K562 (cell line): ENCODE data around the gene SLC22A12. TPM values are rescaled to one million over a fixed set of nuclear protein-coding genes. Genes with fewer than 3 reads are reported as not detected.

Source experiments
- ATAC-seq: fragments of 200-7000 bp; cut with Tn5 transposase; 3 replicates; pipeline ENCODE4 v1.9.1; 2020; ENCODE audit warnings: moderate library complexity
- BruUV-seq: library from RNA; stranded (reverse); fragments of 400-500 nt; replicated peaks from 2 replicates; lab custom pipeline; 2021; lab: Mats Ljungman, UMichigan
- CTCF ChIA-PET: fragments of 300-600 bp; formaldehyde crosslinking; extraction: SDS; loops from one replicate; lab custom pipeline; 2021; ENCODE audit warnings: low intra/inter-chr PET ratio; lab: Yijun Ruan, JAX
- POLR2A ChIA-PET: fragments of 300-600, 350-650 bp; sonication (Branson Sonifier 250); formaldehyde crosslinking; extraction: SDS; loops from one replicate; lab custom pipeline; 2021; ENCODE audit warnings: antibody characterized with exemption, inconsistent platforms; lab: Yijun Ruan, JAX
- DNase-seq, 4 experiments: peaks; one replicate each; pipeline versions ENCODE4 v3.0.0 to v3.0.0-alpha.2; 2011 to 2018; ENCODE audit warnings: low spot score in 3 of 4, mixed read lengths in 3 of 4; ENCODE audit errors: extremely low read depth in 1 of 4
- FAIRE-seq: peaks from 2 replicates; lab custom pipeline; 2011; peaks lifted over from hg19 to GRCh38; lab: Jason Lieb, UNC
- H2AFZ ChIP-seq: 2 replicates; pipeline ENCODE4 v1.6.0; 2011; ENCODE audit warnings: low read depth, low read length, control low read depth, inconsistent platforms
- H3K27ac ChIP-seq: fragments of 200-600 bp; 3 replicates; pipeline ENCODE4 v1.8.0; 2011; ENCODE audit warnings: low read depth, mild to moderate bottlenecking, control low read depth, inconsistent platforms, low read length, moderate library complexity, mixed read lengths; ENCODE audit errors: extremely low read depth
- H3K27me3 ChIP-seq, 2 experiments: fragments of 300-600 bp in 1 of 2; 2 replicates in 1 of 2; 3 replicates in 1 of 2; pipeline versions ENCODE4 v1.6.0 to v1.8.0; 2011; ENCODE audit warnings: inconsistent platforms in 2 of 2, low read length in 2 of 2, mild to moderate bottlenecking in 1 of 2, mixed read lengths in 1 of 2, moderate library complexity in 1 of 2; ENCODE audit not compliant: control insufficient read depth in 2 of 2, insufficient read depth in 2 of 2
- H3K36me3 ChIP-seq: fragments of 300-600 bp; 3 replicates; pipeline ENCODE4 v1.8.0; 2011; ENCODE audit warnings: mild to moderate bottlenecking, low read length, inconsistent platforms; ENCODE audit not compliant: control insufficient read depth, insufficient read depth
- H3K4me1 ChIP-seq, 2 experiments: fragments of 200-600 bp in 1 of 2; replicated peaks in 1 of 2; 2 replicates in 1 of 2; 3 replicates in 1 of 2; pipeline versions ENCODE4 v1.5.1 to v1.8.0; 2011; ENCODE audit warnings: inconsistent platforms in 2 of 2, low read length in 2 of 2, mild to moderate bottlenecking in 1 of 2, mixed read lengths in 1 of 2, moderate library complexity in 1 of 2; ENCODE audit not compliant: control insufficient read depth in 2 of 2, insufficient read depth in 2 of 2
- H3K4me2 ChIP-seq: 2 replicates; pipeline ENCODE4 v1.6.1; 2011; ENCODE audit warnings: low read length, control low read depth, inconsistent platforms, mixed read lengths; ENCODE audit not compliant: insufficient read depth
- H3K4me3 ChIP-seq: fragments of 200-600 bp; sonication (generic), shearing (Covaris generic); 2 replicates; pipeline ENCODE4 v1.5.1; 2016; ENCODE audit warnings: control low read depth, inconsistent platforms
- H3K79me2 ChIP-seq: fragments of 200-600 bp; 3 replicates; pipeline ENCODE4 v1.8.0; 2011; ENCODE audit warnings: low read length, inconsistent platforms; ENCODE audit not compliant: control insufficient read depth, insufficient read depth
- H3K9ac ChIP-seq, 2 experiments: 2 replicates each; pipeline versions ENCODE4 v1.6.0 to v1.6.1; 2011; ENCODE audit warnings: low read depth in 2 of 2, low read length in 2 of 2, control low read depth in 1 of 2, inconsistent platforms in 1 of 2, mild to moderate bottlenecking in 1 of 2, mixed read lengths in 1 of 2; ENCODE audit not compliant: insufficient read depth in 1 of 2
- H3K9me1 ChIP-seq: one replicate; pipeline ENCODE4 v1.6.0; 2011; ENCODE audit warnings: inconsistent platforms, mild to moderate bottlenecking, low read length, moderate library complexity; ENCODE audit not compliant: control insufficient read depth, insufficient read depth
- H3K9me3 ChIP-seq: replicated peaks from 2 replicates; pipeline ENCODE4 v1.5.1; 2011; ENCODE audit warnings: low read depth, low read length, inconsistent platforms; ENCODE audit not compliant: control insufficient read depth, insufficient read depth
- H4K20me1 ChIP-seq: replicated peaks from 2 replicates; pipeline ENCODE4 v1.6.1; 2011; ENCODE audit warnings: low read length, inconsistent platforms, mixed read lengths; ENCODE audit not compliant: control insufficient read depth, insufficient read depth
- ELF2 ChIP-seq: fragments of 250-450 bp; sonication (Bioruptor Pico); IDR thresholded peaks from 2 replicates; pipeline ENCODE4 v1.5.0; 2021; ENCODE audit warnings: mild to moderate bottlenecking
- GABPB2 ChIP-seq: fragments of 250-450 bp; sonication (Bioruptor Pico); conservative IDR thresholded peaks from 2 replicates; pipeline ENCODE4 v1.5.1; 2021; ENCODE audit warnings: mild to moderate bottlenecking
- MAFG ChIP-seq: fragments of 450-650 bp; conservative IDR thresholded peaks from 2 replicates; pipeline ENCODE4 v1.6.1; 2016; ENCODE audit warnings: missing genetic modification characterization, missing compliant biosample characterization
- NFE2 ChIP-seq: IDR thresholded peaks from 2 replicates; pipeline ENCODE4 v1.6.1; 2014; ENCODE audit warnings: antibody characterized with exemption, low read depth
- PRPF4 ChIP-seq: fragments of 200-400 bp; formaldehyde crosslinking; IDR thresholded peaks from one replicate; pipeline ENCODE4 v1.6.1; 2017; ENCODE audit warnings: low read length, low read depth, mild to moderate bottlenecking; ENCODE audit not compliant: insufficient read depth, poor library complexity, severe bottlenecking
- RAD21 ChIP-seq, 2 experiments: fragments of 250-450 bp in 1 of 2; fragments of 450-650 bp in 1 of 2; sonication (Bioruptor Pico) in 1 of 2; formaldehyde crosslinking in 1 of 2; IDR thresholded peaks in 1 of 2; conservative IDR thresholded peaks in 1 of 2; 2 replicates each; pipeline versions ENCODE4 v1.4.0 to v1.8.0; 2020 to 2022; ENCODE audit warnings: mild to moderate bottlenecking in 2 of 2, moderate library complexity in 1 of 2
- RFX5 ChIP-seq: IDR thresholded peaks from 2 replicates; pipeline ENCODE4 v1.6.1; 2011; ENCODE audit warnings: low read depth, mild to moderate bottlenecking, improper control_type of control experiment, low read length
- SMARCA5 ChIP-seq: fragments of 450-650 bp; IDR thresholded peaks from 2 replicates; pipeline ENCODE4 v1.6.1; 2016
- SP1 ChIP-seq: sonication (generic); formaldehyde crosslinking; IDR thresholded peaks from 2 replicates; pipeline ENCODE4 v1.8.1; 2022; ENCODE audit warnings: mild to moderate bottlenecking, missing genetic modification reagents
- TCF3 ChIP-seq: sonication (generic); formaldehyde crosslinking; IDR thresholded peaks from 2 replicates; pipeline ENCODE4 v1.4.0; 2020; ENCODE audit warnings: mild to moderate bottlenecking, missing genetic modification reagents
- THRA ChIP-seq: fragments of 450-650 bp; IDR thresholded peaks from 2 replicates; pipeline ENCODE4 v1.6.1; 2017; ENCODE audit warnings: mild to moderate bottlenecking, moderate library complexity
- WGBS: fragments of 100-300 bp; shearing (Covaris generic); methylation state at CpG from one replicate; pipeline ENCODE4 v1.1.6; 2016; ENCODE audit warnings: low coverage, mixed read lengths; ENCODE audit not compliant: insufficient coverage; ENCODE audit errors: missing lambda C conversion rate; 5-methylcytosine and 5-hydroxymethylcytosine counted together
- in situ Hi-C: fragments of 300-500 bp; cut with MboI; formaldehyde crosslinking; loops from 4 replicates; pipeline ENCODE4 v1.15.0; 2018; ENCODE audit warnings: inconsistent platforms, mixed read lengths
- intact Hi-C: fragments of 100-400 bp; cut with micrococcal nuclease; formaldehyde crosslinking; loops from 2 replicates; pipeline ENCODE4 v1.14.2; 2022
- polyA plus RNA-seq, 8 experiments: library from polyadenylated mRNA; depleted of rRNA in 4 of 8; stranded (reverse) in 5 of 8; unstranded in 3 of 8; fragments of >200 nt; fragmentation: Nextera tagmentation in 2 of 8; fragmentation: Illumina TruSeq in 1 of 8; extraction: Ambion mirVana in 2 of 8; extraction: Trizol in 1 of 8; gene quantifications; 2 replicates each; pipeline versions ENCODE4 v1.2.1 to v1.2.3, GENCODE V29; 2011 to 2014; ENCODE audit warnings: inconsistent platforms in 1 of 8, missing spikeins in 1 of 8
- total RNA-seq, 7 experiments: library from RNA; depleted of rRNA in 6 of 7; stranded (reverse); fragments of >200 nt in 6 of 7; fragmentation: Illumina TruSeq in 2 of 7; extraction: Trizol in 2 of 7; gene quantifications; 2 replicates each; pipeline versions ENCODE4 v1.2.1 to v1.2.3, GENCODE V29; 2011 to 2021; ENCODE audit warnings: low replicate concordance in 1 of 7
- TF ChIP-seq, protein P1 (sequence below): sonication (generic); formaldehyde crosslinking; IDR thresholded peaks from 2 replicates; pipeline ENCODE4 v1.8.0; 2023; ENCODE audit warnings: missing genetic modification reagents, mild to moderate bottlenecking, borderline replicate concordance
- TF ChIP-seq, protein P2 (sequence below): fragments of 250-450 bp; sonication (Bioruptor Pico); IDR thresholded peaks from 2 replicates; pipeline ENCODE4 v1.5.0; 2021; ENCODE audit warnings: mild to moderate bottlenecking, borderline replicate concordance

SLC22A12 gene
- total and polyA plus RNA-seq, 9 of the 15 experiments (the other 6 are each of a cell fraction or from before 2014, with no cell fraction given): not detected

DNA sequence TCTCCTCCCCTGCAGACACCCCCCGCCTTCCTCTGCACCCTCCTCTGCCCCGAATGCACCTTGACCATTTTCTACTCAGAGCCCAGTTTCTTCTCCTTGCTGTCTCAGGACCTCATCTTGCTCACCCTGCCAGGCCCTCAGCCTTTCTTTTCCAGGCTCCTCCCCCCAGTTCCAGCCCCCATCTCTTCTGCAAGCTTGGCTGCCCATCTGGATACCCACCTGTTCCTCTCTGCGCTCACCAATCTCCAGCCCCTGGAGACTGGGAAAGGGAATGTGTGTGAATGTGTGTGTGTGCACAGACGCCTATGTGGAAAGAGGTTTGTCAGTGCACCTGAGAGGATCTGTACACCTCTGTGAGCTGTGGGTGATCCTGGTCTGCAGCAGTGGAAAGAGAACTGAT is 36.4 kb downstream of the SLC22A12 start:
- DNase-seq: no peak
- H3K27ac ChIP-seq: no peak overlapping the region
- H3K27me3 ChIP-seq: peaks cover 1 to 33% of the 10 kb centered on the region in 2 experiments; a peak in 2 of 5 replicates
- H3K9ac ChIP-seq: peak overlapping the region in 1 of 2 experiments; percentile 31; a peak in 1 of 4 replicates
- no peaks in the 10 kb centered on the region for H3K9me1 ChIP-seq
- H4K20me1 ChIP-seq: peaks cover 5% of the 10 kb centered on the region
- no peaks in the 10 kb centered on the region for H3K9me3 ChIP-seq
- no peak overlapping the region for H3K4me3 ChIP-seq
- no peak for ATAC-seq
- H2AFZ ChIP-seq: no peak overlapping the region
- H3K4me1 ChIP-seq: peaks cover 6 to 16% of the 10 kb centered on the region in 2 experiments; a peak in 4 of 5 replicates
- intact Hi-C loops: no loop called here
- TF ChIP-seq GABPB2: no peak
- no peak for TF ChIP-seq SP1
- TF ChIP-seq MAFG: no peak
- no peak for TF ChIP-seq RFX5
- no peak for TF ChIP-seq ELF2 (CRISPR knock-in tag)
- TF ChIP-seq THRA: no peak
- TF ChIP-seq PRPF4: no peak
- TF ChIP-seq RAD21 (CRISPR knock-in tag; conservative IDR thresholded peaks at IDR 0.05 in 1 of 2, IDR thresholded peaks at IDR 0.05 in 1 of 2): no peak
- TF ChIP-seq, protein P1, sequence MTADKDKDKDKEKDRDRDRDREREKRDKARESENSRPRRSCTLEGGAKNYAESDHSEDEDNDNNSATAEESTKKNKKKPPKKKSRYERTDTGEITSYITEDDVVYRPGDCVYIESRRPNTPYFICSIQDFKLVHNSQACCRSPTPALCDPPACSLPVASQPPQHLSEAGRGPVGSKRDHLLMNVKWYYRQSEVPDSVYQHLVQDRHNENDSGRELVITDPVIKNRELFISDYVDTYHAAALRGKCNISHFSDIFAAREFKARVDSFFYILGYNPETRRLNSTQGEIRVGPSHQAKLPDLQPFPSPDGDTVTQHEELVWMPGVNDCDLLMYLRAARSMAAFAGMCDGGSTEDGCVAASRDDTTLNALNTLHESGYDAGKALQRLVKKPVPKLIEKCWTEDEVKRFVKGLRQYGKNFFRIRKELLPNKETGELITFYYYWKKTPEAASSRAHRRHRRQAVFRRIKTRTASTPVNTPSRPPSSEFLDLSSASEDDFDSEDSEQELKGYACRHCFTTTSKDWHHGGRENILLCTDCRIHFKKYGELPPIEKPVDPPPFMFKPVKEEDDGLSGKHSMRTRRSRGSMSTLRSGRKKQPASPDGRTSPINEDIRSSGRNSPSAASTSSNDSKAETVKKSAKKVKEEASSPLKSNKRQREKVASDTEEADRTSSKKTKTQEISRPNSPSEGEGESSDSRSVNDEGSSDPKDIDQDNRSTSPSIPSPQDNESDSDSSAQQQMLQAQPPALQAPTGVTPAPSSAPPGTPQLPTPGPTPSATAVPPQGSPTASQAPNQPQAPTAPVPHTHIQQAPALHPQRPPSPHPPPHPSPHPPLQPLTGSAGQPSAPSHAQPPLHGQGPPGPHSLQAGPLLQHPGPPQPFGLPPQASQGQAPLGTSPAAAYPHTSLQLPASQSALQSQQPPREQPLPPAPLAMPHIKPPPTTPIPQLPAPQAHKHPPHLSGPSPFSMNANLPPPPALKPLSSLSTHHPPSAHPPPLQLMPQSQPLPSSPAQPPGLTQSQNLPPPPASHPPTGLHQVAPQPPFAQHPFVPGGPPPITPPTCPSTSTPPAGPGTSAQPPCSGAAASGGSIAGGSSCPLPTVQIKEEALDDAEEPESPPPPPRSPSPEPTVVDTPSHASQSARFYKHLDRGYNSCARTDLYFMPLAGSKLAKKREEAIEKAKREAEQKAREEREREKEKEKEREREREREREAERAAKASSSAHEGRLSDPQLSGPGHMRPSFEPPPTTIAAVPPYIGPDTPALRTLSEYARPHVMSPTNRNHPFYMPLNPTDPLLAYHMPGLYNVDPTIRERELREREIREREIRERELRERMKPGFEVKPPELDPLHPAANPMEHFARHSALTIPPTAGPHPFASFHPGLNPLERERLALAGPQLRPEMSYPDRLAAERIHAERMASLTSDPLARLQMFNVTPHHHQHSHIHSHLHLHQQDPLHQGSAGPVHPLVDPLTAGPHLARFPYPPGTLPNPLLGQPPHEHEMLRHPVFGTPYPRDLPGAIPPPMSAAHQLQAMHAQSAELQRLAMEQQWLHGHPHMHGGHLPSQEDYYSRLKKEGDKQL: no peak
- no peak for TF ChIP-seq SMARCA5
- no peak for TF ChIP-seq TCF3 (CRISPR knock-in tag)
- TF ChIP-seq NFE2: no peak
- TF ChIP-seq, protein P2, sequence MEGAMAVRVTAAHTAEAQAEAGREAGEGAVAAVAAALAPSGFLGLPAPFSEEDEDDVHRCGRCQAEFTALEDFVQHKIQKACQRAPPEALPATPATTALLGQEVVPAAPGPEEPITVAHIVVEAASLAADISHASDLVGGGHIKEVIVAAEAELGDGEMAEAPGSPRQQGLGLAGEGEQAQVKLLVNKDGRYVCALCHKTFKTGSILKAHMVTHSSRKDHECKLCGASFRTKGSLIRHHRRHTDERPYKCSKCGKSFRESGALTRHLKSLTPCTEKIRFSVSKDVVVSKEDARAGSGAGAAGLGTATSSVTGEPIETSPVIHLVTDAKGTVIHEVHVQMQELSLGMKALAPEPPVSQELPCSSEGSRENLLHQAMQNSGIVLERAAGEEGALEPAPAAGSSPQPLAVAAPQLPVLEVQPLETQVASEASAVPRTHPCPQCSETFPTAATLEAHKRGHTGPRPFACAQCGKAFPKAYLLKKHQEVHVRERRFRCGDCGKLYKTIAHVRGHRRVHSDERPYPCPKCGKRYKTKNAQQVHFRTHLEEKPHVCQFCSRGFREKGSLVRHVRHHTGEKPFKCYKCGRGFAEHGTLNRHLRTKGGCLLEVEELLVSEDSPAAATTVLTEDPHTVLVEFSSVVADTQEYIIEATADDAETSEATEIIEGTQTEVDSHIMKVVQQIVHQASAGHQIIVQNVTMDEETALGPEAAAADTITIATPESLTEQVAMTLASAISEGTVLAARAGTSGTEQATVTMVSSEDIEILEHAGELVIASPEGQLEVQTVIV: no peak
- no TSS peak for BruUV-seq
- CTCF ChIA-PET: no interaction called here
- H3K79me2 ChIP-seq: no peaks in the 10 kb centered on the region
- no peaks in the 10 kb centered on the region for H3K36me3 ChIP-seq
- POLR2A ChIA-PET: interaction anchor here (0.6 kb wide), 1 partner anchor 61 kb away, joined by 3 read pairs; no protein-coding TSS in a partner anchor
- in situ Hi-C loops: no loop called here
- whole genome bisulfite sequencing: 9% methylated on average over 2 of the region's 4 CpGs
- no peak for FAIRE-seq
- no peak overlapping the region for H3K4me2 ChIP-seq
